ENCODE results near the gene SACS. TPM values are rescaled to one million over a fixed set of nuclear protein-coding genes. Genes with fewer than 3 reads are reported as not detected.

SACS gene
- total RNA-seq, 1 experiment from 2014 or later, result 33.4 TPM

GRCh38 chr13:23463661-23464060 is 30.2 kb upstream of the SACS start (continued):
- no peak for TF ChIP-seq CTCF (IDR thresholded peaks at IDR 0.05 in 2 of 3, conservative IDR thresholded peaks at IDR 0.05 in 1 of 3; ENCODE audit: borderline replicate concordance in 1 of 3, insufficient read depth in 1 of 3, low read depth in 2 of 3, low read length in 2 of 3)
- TF ChIP-seq POLR2A (IDR thresholded peaks at IDR 0.05; ENCODE audit: borderline replicate concordance, extremely low read depth, insufficient read depth, insufficient read length), result no peak
- no peak for TF ChIP-seq ATF3 (IDR thresholded peaks at IDR 0.05)

- Histone ChIP-seq H3K9me3 (ENCODE audit: control insufficient read depth in 1 of 2, insufficient read depth in 1 of 2, low read depth in 1 of 2, low read length in 2 of 2) (no peaks in the 10 kb centered on the region), H3K4me2 (ENCODE audit: low read length) (no peak overlapping the region), H3K4me3 (replicated peaks in 1 of 2; ENCODE audit: low read depth in 1 of 2, low read length in 2 of 2) (no peak overlapping the region), H3K4me1 (ENCODE audit: control insufficient read depth in 1 of 2, insufficient read depth in 2 of 2, low read length in 2 of 2) (peaks cover 7 to 11% of the 10 kb centered on the region in 2 experiments; a peak in 2 of 4 replicates), H3K36me3 (ENCODE audit: control insufficient read depth in 1 of 2, insufficient read depth in 2 of 2, low read length in 2 of 2) (no peaks in the 10 kb centered on the region), H2AFZ (ENCODE audit: low read depth, low read length, poor library complexity, severe bottlenecking) (no peak overlapping the region), H3K27me3 (ENCODE audit: insufficient read depth, low read length) (no peaks in the 10 kb centered on the region), H3K27ac (ENCODE audit: low read depth, low read length) (no peak overlapping the region), H3K79me2 (ENCODE audit: insufficient read depth, low read length) (no peaks in the 10 kb centered on the region), H4K20me1 (ENCODE audit: insufficient read depth) (no peaks in the 10 kb centered on the region), H3K9me2 (ENCODE audit: insufficient read depth) (no peaks in the 10 kb centered on the region), H3K9ac (ENCODE audit: low read length) (no peak overlapping the region)
- ChIA-PET POLR2A (no interaction called here), RAD21 (ENCODE audit: low non-redundant PET in 1 of 2, low total read pairs in 2 of 2, uncharacterized antibody in 2 of 2, unreplicated experiment in 2 of 2) (no interaction called here), CTCF (no interaction called here)
- DNase-seq (ENCODE audit: low read depth, low spot score) (no peak), ATAC-seq (no peak)
- intact Hi-C loops (cut with micrococcal nuclease), result loop anchor here (10.0 kb wide), 1 partner anchor 762 kb away; no protein-coding TSS in a partner anchor
- TF ChIP-seq ZNF274 (IDR thresholded peaks at IDR 0.05; ENCODE audit: low read depth, low read length) (no peak), RAD21 (IDR thresholded peaks at IDR 0.05; ENCODE audit: low read depth) (no peak), TCF7L2 (IDR thresholded peaks at IDR 0.05; ENCODE audit: borderline replicate concordance, extremely low read depth, insufficient read depth, insufficient read length) (no peak), CBX3 (IDR thresholded peaks at IDR 0.05; ENCODE audit: low read depth) (no peak), SIN3A (IDR thresholded peaks at IDR 0.05; ENCODE audit: low read depth) (no peak), ZBTB33 (IDR thresholded peaks at IDR 0.05; ENCODE audit: extremely low read depth, insufficient replicate concordance, low read length) (no peak)
- BruUV-seq (replicated peaks), result no TSS peak
Observed at GRCh38 chr13:23462815-23463559, 29.5 kb upstream of the SACS start.
